Neural cell (in vitro differentiated cells): ENCODE measurements around the gene ZRANB1. TPM values are rescaled to one million over a fixed set of nuclear protein-coding genes. Genes with fewer than 3 reads are reported as not detected.

Experiments
- H2AFZ ChIP-seq: fragments of 200-600, 300-800 bp; sonication (generic), shearing (Covaris generic); 2 replicates; pipeline ENCODE4 v1.6.0; 2014; ENCODE audit warnings: low read depth, mild to moderate bottlenecking, antibody characterized with exemption, low read length, moderate library complexity
- H3F3A ChIP-seq: fragments of 200-600 bp; shearing (Covaris generic); 2 replicates; pipeline ENCODE4 v1.6.1; 2016; ENCODE audit warnings: mild to moderate bottlenecking, moderate library complexity, mixed read lengths, antibody characterized with exemption, low read length; ENCODE audit not compliant: insufficient read depth, poor library complexity, severe bottlenecking
- H3K27ac ChIP-seq: fragments of 200-600, 300-800 bp; sonication (generic), shearing (Covaris generic); 2 replicates; pipeline ENCODE4 v1.5.1; 2014; ENCODE audit warnings: mild to moderate bottlenecking, low read length, moderate library complexity
- H3K27me3 ChIP-seq: fragments of 300-800, 200-600 bp; sonication (generic), shearing (Covaris generic); 2 replicates; pipeline ENCODE4 v1.6.0; 2014; ENCODE audit warnings: mild to moderate bottlenecking, low read depth, low read length, moderate library complexity; ENCODE audit not compliant: insufficient read depth
- H3K36me3 ChIP-seq: fragments of 300-800, 200-600 bp; sonication (generic), shearing (Covaris generic); 2 replicates; pipeline ENCODE4 v1.5.1; 2014; ENCODE audit warnings: mild to moderate bottlenecking, antibody characterized with exemption, low read length, moderate library complexity; ENCODE audit not compliant: insufficient read depth
- H3K4me2 ChIP-seq: fragments of 300-800, 200-600 bp; sonication (generic), shearing (Covaris generic); 2 replicates; pipeline ENCODE4 v1.6.0; 2014; ENCODE audit warnings: mild to moderate bottlenecking, low read length
- H3K4me3 ChIP-seq: fragments of 300-800, 200-600 bp; sonication (generic), shearing (Covaris generic); 2 replicates; pipeline ENCODE4 v1.5.1; 2014; ENCODE audit warnings: mild to moderate bottlenecking, low read length, moderate library complexity
- H3K79me2 ChIP-seq: fragments of 200-600 bp; shearing (Covaris generic); replicated peaks from 2 replicates; pipeline ENCODE4 v1.6.0; 2014; ENCODE audit warnings: mild to moderate bottlenecking, low read length, moderate library complexity; ENCODE audit not compliant: insufficient read depth
- H3K9ac ChIP-seq: fragments of 300-800, 200-600 bp; sonication (generic), shearing (Covaris generic); 2 replicates; pipeline ENCODE4 v1.6.1; 2016; ENCODE audit warnings: mild to moderate bottlenecking, low read length, mixed read lengths
- H3K9me2 ChIP-seq: fragments of 200-600 bp; shearing (Covaris generic); 2 replicates; pipeline ENCODE4 v1.6.1; 2016; ENCODE audit warnings: mild to moderate bottlenecking, low read length, mixed read lengths; ENCODE audit not compliant: insufficient read depth
- H3K9me3 ChIP-seq: fragments of 200-600, 300-800 bp; sonication (generic), shearing (Covaris generic); 2 replicates; pipeline ENCODE4 v1.6.1; 2016; ENCODE audit warnings: mild to moderate bottlenecking, mixed run types, low read length, moderate library complexity, mixed read lengths
- H4K20me1 ChIP-seq: fragments of 200-600 bp; shearing (Covaris generic); 2 replicates; pipeline ENCODE4 v1.6.1; 2016; ENCODE audit warnings: mild to moderate bottlenecking, mixed run types; ENCODE audit not compliant: insufficient read depth
- EP300 ChIP-seq: fragments of 450-650 bp; conservative IDR thresholded peaks from 2 replicates; pipeline ENCODE4 v1.6.1; 2014; ENCODE audit warnings: antibody characterized with exemption, mild to moderate bottlenecking, moderate library complexity; ENCODE audit not compliant: poor library complexity, severe bottlenecking
- EZH2 ChIP-seq: fragments of 200-600, 300-800 bp; shearing (Covaris generic), sonication (generic); IDR thresholded peaks from 2 replicates; pipeline ENCODE4 v1.6.1; 2014; ENCODE audit warnings: antibody characterized with exemption, low read length, borderline replicate concordance, mild to moderate bottlenecking; ENCODE audit not compliant: insufficient read depth, poor library complexity, severe bottlenecking
- MXI1 ChIP-seq: fragments of 450-650 bp; conservative IDR thresholded peaks from 2 replicates; pipeline ENCODE4 v1.6.1; 2014; ENCODE audit warnings: antibody characterized with exemption, mild to moderate bottlenecking; ENCODE audit not compliant: poor library complexity, severe bottlenecking
- POLR2AphosphoS5 ChIP-seq: IDR thresholded peaks from 2 replicates; pipeline ENCODE4 v1.6.1; 2012
- RAD21 ChIP-seq: fragments of 450-650 bp; conservative IDR thresholded peaks from 2 replicates; pipeline ENCODE4 v1.6.1; 2014; ENCODE audit warnings: antibody characterized with exemption, mild to moderate bottlenecking, moderate library complexity
- SMC3 ChIP-seq: fragments of 450-650 bp; conservative IDR thresholded peaks from 2 replicates; pipeline ENCODE4 v1.6.1; 2014; ENCODE audit warnings: antibody characterized with exemption, mild to moderate bottlenecking, moderate library complexity; ENCODE audit not compliant: poor library complexity
- TAF1 ChIP-seq: IDR thresholded peaks from 2 replicates; pipeline ENCODE4 v1.6.1; 2012; ENCODE audit warnings: low read depth
- polyA plus RNA-seq: library from polyadenylated mRNA; depleted of rRNA; stranded (reverse); fragments of >200 nt; gene quantifications from 2 replicates; pipeline ENCODE4 v1.2.3, GENCODE V29; 2014
- TF ChIP-seq, protein P1 (sequence below): IDR thresholded peaks from 2 replicates; pipeline ENCODE4 v1.6.1; 2012; ENCODE audit warnings: borderline replicate concordance
- TF ChIP-seq, protein P2 (sequence below): fragments of 450-650 bp; IDR thresholded peaks from 2 replicates; pipeline ENCODE4 v1.5.1; 2014; ENCODE audit warnings: antibody characterized with exemption, mild to moderate bottlenecking, moderate library complexity; ENCODE audit not compliant: poor library complexity, severe bottlenecking

Gene ZRANB1
- polyA plus RNA-seq, 1 donor from 2014 or later: 47.7 TPM

DNA sequence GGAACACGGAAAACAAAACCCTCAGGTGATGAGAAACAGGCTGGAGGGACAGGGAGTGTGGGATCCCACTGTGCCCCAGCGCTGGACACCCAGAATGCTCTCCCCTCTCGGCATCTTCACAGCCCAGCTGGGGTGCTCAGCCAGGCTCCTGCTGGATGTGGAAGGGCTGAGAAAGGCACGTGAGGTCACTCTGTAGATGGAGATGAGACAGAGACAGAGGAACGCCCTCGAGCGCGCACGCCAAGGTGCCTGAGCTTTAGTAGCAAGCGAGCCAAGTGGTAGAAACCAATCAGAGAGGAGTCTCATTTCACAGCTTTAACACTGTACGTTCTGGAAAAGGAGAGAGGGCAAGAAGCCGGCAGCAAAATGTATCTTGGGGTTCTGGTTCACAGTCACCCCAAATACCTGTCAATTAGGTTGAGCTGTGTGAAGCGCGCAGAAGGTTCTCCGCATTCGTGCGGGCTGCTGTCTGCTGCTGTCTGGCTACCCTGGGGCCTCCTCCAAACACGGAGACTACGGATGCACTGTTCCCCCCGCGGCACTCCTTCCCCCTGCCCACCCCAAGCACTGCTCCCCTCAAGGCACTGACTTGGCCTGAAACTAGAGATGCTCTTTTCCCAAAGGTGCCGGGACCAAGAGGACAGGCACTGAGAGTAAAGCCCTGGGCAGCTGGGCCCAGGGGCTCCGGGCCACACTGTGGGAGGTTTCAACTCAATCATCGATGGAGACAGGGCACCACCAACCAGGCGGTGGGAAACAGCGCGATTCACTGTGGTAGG is 91.4 kb downstream of the ZRANB1 start:
- Histone ChIP-seq H3K36me3 (no peaks in the 10 kb centered on the region), H3K79me2 (peaks cover 10% of the 10 kb centered on the region), H3K9me2 (no peaks in the 10 kb centered on the region), H3K4me3 (no peak overlapping the region), H3K9ac (no peak overlapping the region), H2AFZ (no peak overlapping the region), H3K27me3 (no peaks in the 10 kb centered on the region), H3K27ac (no peak overlapping the region), H4K20me1 (no peaks in the 10 kb centered on the region), H3K9me3 (no peaks in the 10 kb centered on the region), H3K4me2 (no peak overlapping the region), H3F3A (no peaks in the 10 kb centered on the region)
- TF ChIP-seq EZH2 (no peak), POLR2AphosphoS5 (no peak), TAF1 (no peak), RAD21 (no peak), SMC3 (no peak), EP300 (no peak), MXI1 (no peak)
- TF ChIP-seq, protein P1, sequence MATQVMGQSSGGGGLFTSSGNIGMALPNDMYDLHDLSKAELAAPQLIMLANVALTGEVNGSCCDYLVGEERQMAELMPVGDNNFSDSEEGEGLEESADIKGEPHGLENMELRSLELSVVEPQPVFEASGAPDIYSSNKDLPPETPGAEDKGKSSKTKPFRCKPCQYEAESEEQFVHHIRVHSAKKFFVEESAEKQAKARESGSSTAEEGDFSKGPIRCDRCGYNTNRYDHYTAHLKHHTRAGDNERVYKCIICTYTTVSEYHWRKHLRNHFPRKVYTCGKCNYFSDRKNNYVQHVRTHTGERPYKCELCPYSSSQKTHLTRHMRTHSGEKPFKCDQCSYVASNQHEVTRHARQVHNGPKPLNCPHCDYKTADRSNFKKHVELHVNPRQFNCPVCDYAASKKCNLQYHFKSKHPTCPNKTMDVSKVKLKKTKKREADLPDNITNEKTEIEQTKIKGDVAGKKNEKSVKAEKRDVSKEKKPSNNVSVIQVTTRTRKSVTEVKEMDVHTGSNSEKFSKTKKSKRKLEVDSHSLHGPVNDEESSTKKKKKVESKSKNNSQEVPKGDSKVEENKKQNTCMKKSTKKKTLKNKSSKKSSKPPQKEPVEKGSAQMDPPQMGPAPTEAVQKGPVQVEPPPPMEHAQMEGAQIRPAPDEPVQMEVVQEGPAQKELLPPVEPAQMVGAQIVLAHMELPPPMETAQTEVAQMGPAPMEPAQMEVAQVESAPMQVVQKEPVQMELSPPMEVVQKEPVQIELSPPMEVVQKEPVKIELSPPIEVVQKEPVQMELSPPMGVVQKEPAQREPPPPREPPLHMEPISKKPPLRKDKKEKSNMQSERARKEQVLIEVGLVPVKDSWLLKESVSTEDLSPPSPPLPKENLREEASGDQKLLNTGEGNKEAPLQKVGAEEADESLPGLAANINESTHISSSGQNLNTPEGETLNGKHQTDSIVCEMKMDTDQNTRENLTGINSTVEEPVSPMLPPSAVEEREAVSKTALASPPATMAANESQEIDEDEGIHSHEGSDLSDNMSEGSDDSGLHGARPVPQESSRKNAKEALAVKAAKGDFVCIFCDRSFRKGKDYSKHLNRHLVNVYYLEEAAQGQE: no peak
- TF ChIP-seq, protein P2, sequence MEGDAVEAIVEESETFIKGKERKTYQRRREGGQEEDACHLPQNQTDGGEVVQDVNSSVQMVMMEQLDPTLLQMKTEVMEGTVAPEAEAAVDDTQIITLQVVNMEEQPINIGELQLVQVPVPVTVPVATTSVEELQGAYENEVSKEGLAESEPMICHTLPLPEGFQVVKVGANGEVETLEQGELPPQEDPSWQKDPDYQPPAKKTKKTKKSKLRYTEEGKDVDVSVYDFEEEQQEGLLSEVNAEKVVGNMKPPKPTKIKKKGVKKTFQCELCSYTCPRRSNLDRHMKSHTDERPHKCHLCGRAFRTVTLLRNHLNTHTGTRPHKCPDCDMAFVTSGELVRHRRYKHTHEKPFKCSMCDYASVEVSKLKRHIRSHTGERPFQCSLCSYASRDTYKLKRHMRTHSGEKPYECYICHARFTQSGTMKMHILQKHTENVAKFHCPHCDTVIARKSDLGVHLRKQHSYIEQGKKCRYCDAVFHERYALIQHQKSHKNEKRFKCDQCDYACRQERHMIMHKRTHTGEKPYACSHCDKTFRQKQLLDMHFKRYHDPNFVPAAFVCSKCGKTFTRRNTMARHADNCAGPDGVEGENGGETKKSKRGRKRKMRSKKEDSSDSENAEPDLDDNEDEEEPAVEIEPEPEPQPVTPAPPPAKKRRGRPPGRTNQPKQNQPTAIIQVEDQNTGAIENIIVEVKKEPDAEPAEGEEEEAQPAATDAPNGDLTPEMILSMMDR: no peak

GRCh38 chr10:125034675-125035074 is 92.8 kb downstream of the ZRANB1 start:
- Histone ChIP-seq H3K27me3 (no peaks in the 10 kb centered on the region), H3K9ac (no peak overlapping the region), H2AFZ (no peak overlapping the region), H3K27ac (no peak overlapping the region), H3F3A (no peaks in the 10 kb centered on the region), H3K79me2 (peaks cover 13% of the 10 kb centered on the region), H3K9me3 (no peaks in the 10 kb centered on the region), H3K36me3 (no peaks in the 10 kb centered on the region), H3K4me3 (no peak overlapping the region), H3K9me2 (no peaks in the 10 kb centered on the region), H4K20me1 (no peaks in the 10 kb centered on the region), H3K4me2 (no peak overlapping the region)
- TF ChIP-seq RAD21 (no peak), EP300 (no peak), MXI1 (no peak), SMC3 (no peak), EZH2 (no peak), POLR2AphosphoS5 (no peak)
- TF ChIP-seq, protein P1: no peak
